ENCODE measurements around the gene C1orf53. TPM values are rescaled to one million over a fixed set of nuclear protein-coding genes. Genes with fewer than 3 reads are reported as not detected.
"Not testable (repeated sequence)": the region's sequence is repeated elsewhere in the genome, so short reads cannot be mapped to it uniquely, and the experiment has no call there.

C1orf53 gene
- total RNA-seq, 4 donors from 2014 or later: 1.9 to 11.0 (median 5.0) TPM; not detected in 1

- TF ChIP-seq POLR2A (IDR thresholded peaks at IDR 0.05) (no peak), CTCF (IDR thresholded peaks at IDR 0.05) (no peak)
- Histone ChIP-seq H3K36me3 (no peaks in the 10 kb centered on the region), H3K4me3 (no peak overlapping the region), H3K27me3 (no peaks in the 10 kb centered on the region), H3K9me3 (no peaks in the 10 kb centered on the region), H3K4me1 (no peaks in the 10 kb centered on the region), H3K27ac (no peak overlapping the region)
- no peak for DNase-seq
- intact Hi-C loops (cut with DNase I; ENCODE audit: low total_unique reads): no loop called here
Measured at GRCh38 chr1:197951089-197951488, 48.7 kb downstream of the C1orf53 start.

- no peak overlapping the region for H3K27ac ChIP-seq
- intact Hi-C loops (cut with DNase I; ENCODE audit: low total_unique reads): no loop called here
- TF ChIP-seq CTCF (IDR thresholded peaks at IDR 0.05): no peak
- TF ChIP-seq POLR2A (IDR thresholded peaks at IDR 0.05): no peak
- no peaks in the 10 kb centered on the region for H3K9me3 ChIP-seq
- H3K36me3 ChIP-seq: no peaks in the 10 kb centered on the region
- no peaks in the 10 kb centered on the region for H3K27me3 ChIP-seq
- DNase-seq: no peak
- no peak overlapping the region for H3K4me3 ChIP-seq
- no peaks in the 10 kb centered on the region for H3K4me1 ChIP-seq
Measured at GRCh38 chr1:197951617-197952175, 49.3 kb downstream of the C1orf53 start.

- intact Hi-C loops (cut with DNase I; ENCODE audit: low total_unique reads); H3K4me3 ChIP-seq; H3K27me3 ChIP-seq; H3K27ac ChIP-seq; H3K9me3 ChIP-seq; H3K36me3 ChIP-seq; DNase-seq; H3K4me1 ChIP-seq: not testable (repeated sequence)
Measured at GRCh38 chr1:197953472-197953871, 51.0 kb downstream of the C1orf53 start.

DNA sequence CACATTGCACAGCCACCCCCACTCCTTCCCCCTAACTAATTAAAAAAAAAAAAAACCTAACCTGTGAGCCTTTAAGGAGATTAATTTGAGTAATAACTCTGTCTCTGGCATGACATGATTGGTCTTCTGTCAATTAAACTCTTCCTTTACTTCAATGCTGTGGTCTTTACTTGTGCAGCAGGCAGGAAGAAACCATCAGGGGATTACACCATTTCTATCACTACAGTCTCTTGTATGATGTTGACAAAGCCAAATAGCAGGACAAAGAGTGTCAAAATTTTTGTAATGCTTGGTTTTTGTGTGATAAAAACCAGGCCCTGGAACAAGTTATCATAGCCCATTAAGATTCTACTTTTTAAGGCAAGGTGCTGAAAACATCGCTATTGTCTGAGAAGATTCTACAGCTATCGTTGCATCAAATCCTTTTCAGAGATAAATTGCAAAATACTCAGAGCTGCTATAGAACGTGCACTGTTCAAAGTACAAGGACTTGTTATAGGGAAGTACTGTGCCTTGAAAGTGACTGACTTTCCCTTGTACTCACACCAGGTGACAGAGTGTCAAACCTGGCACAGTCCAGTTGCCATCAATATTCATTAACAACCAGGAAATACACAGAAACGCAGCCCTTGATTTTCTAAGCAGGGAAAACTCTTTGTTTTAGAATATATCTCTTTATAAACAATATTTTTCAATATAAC is 52.4 kb downstream of the C1orf53 start:
- H3K4me1 ChIP-seq: no peaks in the 10 kb centered on the region
- intact Hi-C loops (cut with DNase I; ENCODE audit: low total_unique reads): no loop called here
- DNase-seq: no peak
- no peak overlapping the region for H3K27ac ChIP-seq
- no peak overlapping the region for H3K4me3 ChIP-seq
- H3K27me3 ChIP-seq: no peaks in the 10 kb centered on the region
- no peak for TF ChIP-seq POLR2A (IDR thresholded peaks at IDR 0.05)
- no peak for TF ChIP-seq CTCF (IDR thresholded peaks at IDR 0.05)
- no peaks in the 10 kb centered on the region for H3K9me3 ChIP-seq
- no peaks in the 10 kb centered on the region for H3K36me3 ChIP-seq

GRCh38 chr1:197955486-197956394 is 53.3 kb downstream of the C1orf53 start:
- Histone ChIP-seq H3K4me3 (no peak overlapping the region), H3K27ac (no peak overlapping the region), H3K4me1 (no peaks in the 10 kb centered on the region), H3K27me3 (no peaks in the 10 kb centered on the region), H3K36me3 (no peaks in the 10 kb centered on the region), H3K9me3 (no peaks in the 10 kb centered on the region)
- no peak for DNase-seq
- TF ChIP-seq POLR2A (IDR thresholded peaks at IDR 0.05) (no peak), CTCF (IDR thresholded peaks at IDR 0.05) (no peak)
- intact Hi-C loops (cut with DNase I; ENCODE audit: low total_unique reads): no loop called here

Other genes with a start within 250 kb of the C1orf53 start
- 10 to 100 TPM in 3 of 4 donors, 1 to 10 TPM in 1; 1.8 to 37.5 (median 19.5) TPM for gene DENND1B, start 127.2 kb upstream of the C1orf53 start, total RNA-seq
- 1 to 10 TPM in 1 of 4 donors, under 1 TPM in 2, not detected in 1; 0.29 to 3.6 (median 0.46) TPM for gene LHX9, start 14.7 kb downstream of the C1orf53 start, total RNA-seq

Measured in uterus (tissue), 4 donors.